ENCODE measurements around the gene BRIP1.
"Not testable (repeated sequence)": the region's sequence is repeated elsewhere in the genome, so short reads cannot be mapped to it uniquely, and the experiment has no call there.

BRIP1 gene

GRCh38 chr17:61687769-61688168, 175.6 kb downstream of the BRIP1 start:
- no peak for DNase-seq

GRCh38 chr17:61686113-61686512, 177.2 kb downstream of the BRIP1 start:
- DNase-seq = no peak

- DNase-seq = no peak
These were observed 178.5 kb downstream of the BRIP1 start for GRCh38 chr17:61684818-61685217.

- DNase-seq = no peak
These were observed 179.2 kb downstream of the BRIP1 start for GRCh38 chr17:61684172-61684571.

GRCh38 chr17:61683466-61683865, 179.9 kb downstream of the BRIP1 start:
- DNase-seq = no peak

GRCh38 chr17:61680921-61681320, 182.4 kb downstream of the BRIP1 start:
- DNase-seq = no peak

GRCh38 chr17:61678339-61678738, 185.0 kb downstream of the BRIP1 start:
- DNase-seq = no peak

GRCh38 chr17:61677150-61677811, 186.0 kb downstream of the BRIP1 start:
- not testable (repeated sequence) for DNase-seq

- not testable (repeated sequence) for DNase-seq
These were observed 186.8 kb downstream of the BRIP1 start for GRCh38 chr17:61676522-61676921.

GRCh38 chr17:61674609-61675008, 188.7 kb downstream of the BRIP1 start:
- DNase-seq = not testable (repeated sequence)

- not testable (repeated sequence) for DNase-seq
These were observed 190.1 kb downstream of the BRIP1 start for GRCh38 chr17:61673019-61673897.

- no peak for DNase-seq
These were observed 191.2 kb downstream of the BRIP1 start for GRCh38 chr17:61672140-61672539.

- DNase-seq = no peak
These were observed 192.6 kb downstream of the BRIP1 start for GRCh38 chr17:61670691-61671090.

GRCh38 chr17:61669522-61669921, 193.8 kb downstream of the BRIP1 start:
- DNase-seq = no peak

- DNase-seq = no peak
These were observed 194.8 kb downstream of the BRIP1 start for GRCh38 chr17:61668486-61668885.

GRCh38 chr17:61666406-61667088, 196.8 kb downstream of the BRIP1 start:
- not testable (repeated sequence) for DNase-seq

GRCh38 chr17:61663310-61663709, 200.0 kb downstream of the BRIP1 start:
- DNase-seq = no peak

GRCh38 chr17:61662741-61663140, 200.6 kb downstream of the BRIP1 start:
- no peak for DNase-seq

GRCh38 chr17:61662186-61662585, 201.1 kb downstream of the BRIP1 start:
- no peak for DNase-seq

GRCh38 chr17:61660746-61661485, 202.4 kb downstream of the BRIP1 start:
- DNase-seq = no peak

- DNase-seq = no peak
These were observed 203.9 kb downstream of the BRIP1 start for GRCh38 chr17:61659437-61659836.

- no peak for DNase-seq
These were observed 205.1 kb downstream of the BRIP1 start for GRCh38 chr17:61658183-61658582.

- DNase-seq = no peak
These were observed 206.0 kb downstream of the BRIP1 start for GRCh38 chr17:61657338-61657737.
